GM21367 (cell line): Measurements from ENCODE around the gene LGALS4.
A peak's percentile ranks its signal among the peaks of the same experiment; 100 is the strongest.
"Not testable (repeated sequence)": the region's sequence is repeated elsewhere in the genome, so short reads cannot be mapped to it uniquely, and the experiment has no call there.

Experiments
- ATAC-seq: cut with Tn5 transposase; IDR thresholded peaks from one replicate; pipeline ENCODE4 v1.9.1; 2021; ENCODE audit not compliant: unreplicated experiment

Gene LGALS4

DNA sequence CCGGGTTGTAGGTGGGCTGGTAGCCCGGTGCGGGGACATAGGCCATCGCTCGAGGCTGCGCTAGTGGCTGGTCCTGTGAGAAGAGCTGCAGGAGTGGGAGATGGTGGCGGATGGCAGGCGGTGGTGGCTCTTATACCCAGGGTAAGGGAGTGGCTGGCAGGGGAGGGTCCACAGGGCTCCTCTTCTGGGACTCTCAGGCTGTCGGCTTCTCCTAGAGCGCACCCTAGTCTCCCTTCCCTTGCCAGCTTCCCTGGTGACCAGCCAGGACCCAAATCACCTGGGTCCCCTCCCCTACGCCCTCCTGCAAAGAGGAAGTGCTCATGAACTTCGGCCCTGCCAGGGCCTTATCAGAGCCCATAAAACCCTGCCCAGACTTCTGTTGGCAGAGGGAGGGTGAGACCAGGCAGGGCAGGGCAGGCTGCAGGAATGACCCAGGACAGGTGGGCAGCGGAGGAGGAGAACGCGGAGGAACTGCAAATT, at the start of gene LGALS4:
TSS of gene LGALS4 (minus strand) at position 105 of the 480 bp plus-strand sequence. CDS start at position 46, 59 bp downstream.
- no peak for ATAC-seq

DNA sequence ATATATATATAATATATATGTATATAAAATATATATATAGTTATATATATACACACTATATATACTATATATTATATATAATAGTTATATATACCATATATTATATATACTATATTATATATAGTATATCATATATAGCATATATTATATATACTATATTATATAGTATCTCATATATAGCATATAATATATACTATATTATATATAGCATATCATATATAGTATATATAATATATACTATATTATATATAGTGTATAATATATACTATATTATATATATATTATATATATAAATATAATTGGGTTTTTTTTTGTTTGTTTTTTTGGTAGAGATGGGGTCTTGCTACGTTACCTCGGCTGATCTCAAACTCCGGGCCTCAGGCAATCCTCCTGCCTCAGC, 48.6 kb upstream of the LGALS4 start:
- ATAC-seq: no peak

DNA sequence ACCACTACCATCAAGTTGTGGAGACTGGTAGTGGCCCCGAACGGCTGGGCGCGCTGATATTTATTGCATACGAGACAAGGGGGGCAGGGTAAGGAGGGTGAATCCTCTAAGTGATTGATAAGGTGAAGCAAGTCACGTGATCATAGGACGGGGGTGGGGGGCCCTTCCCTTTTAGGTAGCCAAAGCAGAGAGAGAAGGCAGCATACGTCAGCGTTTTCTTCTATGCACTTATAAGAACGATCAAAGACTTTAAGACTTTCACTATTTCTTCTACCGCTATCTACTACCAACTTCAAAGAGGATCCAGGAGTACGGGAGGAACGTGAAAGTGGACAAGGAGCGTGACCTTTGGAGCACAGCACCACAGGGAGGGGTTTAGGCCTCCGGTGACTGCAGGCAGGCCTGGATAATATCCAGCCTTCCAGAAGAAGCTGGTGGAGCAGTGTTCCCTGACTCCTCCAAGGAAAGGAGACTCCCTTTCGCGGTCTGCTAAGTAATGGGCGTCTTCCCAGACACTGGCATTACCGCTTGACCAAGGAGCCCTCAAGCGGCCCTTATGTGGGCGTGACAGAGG, 47.0 kb upstream of the LGALS4 start:
- not testable (repeated sequence) for ATAC-seq

- ATAC-seq: no peak
These were observed 44.1 kb upstream of the LGALS4 start for GRCh38 chr19:38856813-38857212.

DNA sequence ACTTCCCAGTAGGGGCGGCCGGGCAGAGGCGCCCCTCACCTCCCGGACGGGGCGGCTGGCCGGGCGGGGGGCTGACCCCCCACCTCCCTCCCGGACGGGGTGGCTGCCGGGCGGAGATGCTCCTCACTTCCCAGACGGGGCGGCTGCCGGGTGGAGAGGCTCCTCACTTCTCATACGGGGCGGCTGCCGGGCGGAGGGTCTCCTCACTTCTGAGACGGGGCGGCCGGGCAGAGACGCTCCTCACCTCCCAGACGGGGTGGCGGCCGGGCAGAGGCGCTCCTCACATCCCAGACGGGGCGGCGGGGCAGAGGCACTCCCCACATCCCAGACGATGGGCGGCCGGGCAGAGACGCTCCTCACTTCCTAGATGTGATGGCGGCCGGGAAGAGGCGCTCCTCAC, 43.0 kb upstream of the LGALS4 start:
- ATAC-seq: not testable (repeated sequence)

- ATAC-seq: not testable (repeated sequence)
These were observed 42.2 kb upstream of the LGALS4 start for GRCh38 chr19:38854961-38855360.

GRCh38 chr19:38853214-38853613, 40.5 kb upstream of the LGALS4 start:
- ATAC-seq: no peak

GRCh38 chr19:38852231-38853044, 39.7 kb upstream of the LGALS4 start:
- ATAC-seq: no peak

DNA sequence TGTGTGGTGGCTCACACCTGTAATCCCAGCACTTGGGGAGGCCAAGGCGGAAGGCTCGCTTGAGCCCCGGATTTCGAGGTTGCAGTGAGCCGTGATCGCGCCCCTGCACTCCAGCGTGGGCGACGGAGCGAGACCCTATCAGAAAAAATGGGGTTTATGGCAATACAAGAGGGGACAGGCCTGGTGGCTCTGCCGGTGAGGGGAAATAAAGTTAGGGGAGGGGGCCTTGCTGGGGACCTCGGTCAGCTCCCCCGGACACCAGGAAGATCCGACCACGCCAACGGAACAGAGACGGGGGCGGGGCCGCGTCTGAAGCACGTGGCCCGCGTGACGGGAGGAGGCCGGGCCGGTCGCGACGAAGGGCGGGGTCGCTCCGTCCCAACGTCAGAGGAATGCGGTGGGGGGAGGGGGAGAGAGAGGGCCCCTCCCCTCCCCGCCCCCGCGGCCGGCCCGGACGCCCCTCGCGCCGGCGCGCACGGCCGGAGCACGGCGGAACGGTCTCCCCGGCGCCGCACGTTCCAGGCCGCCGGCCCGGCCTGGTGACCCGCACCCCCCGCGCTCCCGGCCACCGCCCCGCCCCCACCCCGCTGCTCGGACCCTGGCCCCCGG, 39.0 kb upstream of the LGALS4 start:
- no peak for ATAC-seq

DNA sequence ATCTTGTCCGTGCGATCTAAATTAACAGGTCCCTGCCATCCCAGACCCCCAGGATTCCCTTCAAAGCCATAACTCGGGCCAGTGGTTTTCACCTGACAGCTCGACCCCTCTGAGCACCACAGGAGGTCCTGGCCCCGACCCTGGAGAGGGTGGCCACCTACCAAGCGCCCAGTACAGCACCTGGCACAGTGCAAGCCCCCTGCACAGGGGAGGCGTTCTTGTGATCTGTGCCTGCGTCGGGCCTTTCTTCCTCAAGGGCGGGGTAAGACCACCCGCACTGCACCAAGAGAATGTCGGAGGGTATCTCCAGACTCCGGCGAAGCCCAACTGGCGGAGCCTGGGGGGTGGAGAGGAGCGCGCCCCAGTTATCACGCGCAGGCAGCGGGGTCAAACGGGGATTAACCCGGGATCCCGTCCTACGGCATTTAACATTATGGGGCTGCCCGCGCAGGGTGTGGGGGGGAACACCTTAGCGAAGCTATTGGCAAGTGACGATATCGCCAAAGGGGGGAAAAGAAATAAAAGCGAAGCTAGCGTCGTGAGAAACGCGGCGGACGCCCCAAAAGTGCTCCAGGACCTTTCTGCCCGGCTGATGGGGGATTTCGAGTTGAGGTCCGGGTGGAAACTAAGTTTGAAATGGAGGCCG, 38.4 kb upstream of the LGALS4 start:
- ATAC-seq: no peak

DNA sequence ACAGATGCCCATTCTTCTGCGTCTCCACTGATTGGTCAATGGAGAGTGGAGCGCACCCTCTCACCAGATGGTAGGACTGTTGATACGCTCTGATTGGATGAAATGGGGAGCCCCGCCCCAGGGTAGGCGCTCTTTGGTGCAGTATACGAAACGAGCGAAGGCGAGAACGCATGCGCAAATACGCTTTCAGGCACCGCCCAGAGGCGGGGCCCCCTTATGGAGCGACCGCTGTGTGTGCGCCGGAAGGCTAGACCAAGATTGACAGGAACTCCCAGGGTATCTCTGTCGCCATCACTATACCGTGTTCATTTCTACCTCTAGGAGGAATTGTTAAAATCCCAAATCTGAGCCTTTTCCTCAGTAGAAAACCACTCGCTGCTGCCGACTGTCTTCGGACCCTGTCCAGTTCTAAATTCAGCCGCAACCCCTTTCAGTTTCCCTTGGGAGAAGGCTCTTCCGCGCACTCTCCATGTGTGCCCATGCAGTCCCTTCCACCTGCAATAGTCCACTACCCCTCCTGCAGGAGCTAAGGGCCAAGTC, 37.8 kb upstream of the LGALS4 start:
- ATAC-seq: peak; percentile 55

- ATAC-seq: peak; percentile 35
These were observed 37.2 kb upstream of the LGALS4 start, which contains the start of gene HNRNPL for GRCh38 chr19:38849860-38850435. HNRNPL (minus strand) TSS chr19:38849986; CDS start chr19:38849966, 20 bp downstream.

GRCh38 chr19:38849147-38849859, 36.6 kb upstream of the LGALS4 start:
- ATAC-seq: peak; percentile 14

GRCh38 chr19:38848299-38849146, 35.8 kb upstream of the LGALS4 start:
- ATAC-seq: no peak

DNA sequence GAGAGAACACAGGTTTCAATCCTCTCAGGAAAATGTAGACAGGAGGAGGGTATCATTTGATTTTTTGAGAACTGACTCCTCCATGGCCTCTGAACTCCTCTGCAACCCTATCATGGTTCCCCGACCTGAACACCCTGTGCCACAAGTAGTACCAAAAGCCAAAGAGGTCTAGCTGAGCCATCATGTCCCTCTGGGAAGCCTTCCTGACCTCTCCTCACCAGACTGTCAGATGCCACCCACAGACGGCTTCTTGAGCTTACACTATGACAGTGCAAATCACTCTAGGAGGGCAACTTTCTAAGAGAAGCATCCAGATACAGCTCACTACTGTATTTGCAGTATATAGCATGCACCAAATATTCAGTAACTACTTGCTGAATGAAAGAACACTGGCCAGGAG, 33.4 kb upstream of the LGALS4 start:
- no peak for ATAC-seq

DNA sequence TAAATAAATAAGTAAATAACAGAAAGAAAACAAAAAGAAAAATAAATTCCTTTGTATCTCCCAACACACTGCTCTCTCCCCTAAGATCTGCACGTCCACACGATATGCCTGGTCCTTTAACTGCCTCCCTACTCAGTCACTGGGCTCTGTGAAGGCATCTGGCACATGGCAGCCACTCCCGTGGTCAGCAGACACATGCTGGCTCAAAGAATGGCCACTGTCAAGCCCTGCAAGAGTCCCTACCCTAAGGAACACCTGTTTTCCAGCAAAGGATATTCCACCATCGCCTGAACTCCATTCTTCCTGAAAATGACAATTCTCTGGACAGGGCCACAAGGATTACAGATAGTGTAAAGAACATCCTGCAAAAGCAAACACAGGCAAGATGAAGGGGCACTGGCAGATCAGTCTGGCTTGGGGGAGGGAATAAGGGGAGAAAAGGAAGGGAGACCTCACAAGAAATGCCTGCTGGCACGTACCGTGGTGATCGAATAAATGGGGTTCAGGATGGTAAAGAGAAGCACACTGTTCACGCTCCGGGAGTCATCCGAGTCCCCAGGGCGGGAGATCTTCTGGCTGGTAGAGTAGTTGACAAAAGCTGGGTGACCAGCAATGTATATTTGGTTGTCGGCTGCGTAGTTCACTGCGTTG, 32.8 kb upstream of the LGALS4 start:
- ATAC-seq: no peak

DNA sequence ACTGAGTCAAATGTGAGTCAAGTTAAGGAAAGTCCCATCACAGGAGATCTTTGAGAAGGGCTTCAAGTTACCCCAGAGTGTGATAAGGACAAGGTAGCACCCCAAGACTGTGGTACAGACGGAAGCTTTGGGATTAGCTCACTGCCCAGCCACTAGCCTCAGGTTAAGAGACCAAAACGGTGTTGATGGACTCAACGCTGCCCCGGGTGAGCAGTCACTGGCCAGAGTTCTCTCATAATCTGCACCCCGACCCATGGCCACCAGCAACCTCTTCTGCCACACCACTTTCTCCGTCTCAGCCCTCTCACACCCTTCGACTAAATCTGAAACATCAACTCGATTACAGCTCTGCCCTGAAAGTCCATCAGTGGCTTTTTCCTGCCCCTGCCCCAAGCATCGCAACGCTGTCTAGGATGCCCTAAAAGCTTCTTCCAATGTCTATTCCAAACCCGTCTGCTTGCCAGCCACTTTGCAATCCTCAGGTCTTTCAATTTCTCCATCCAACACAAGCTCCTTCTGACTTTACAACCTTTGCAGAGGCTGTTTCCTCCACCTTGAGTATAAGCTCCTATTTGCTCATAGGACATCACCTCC, 31.4 kb upstream of the LGALS4 start:
- ATAC-seq: no peak

DNA sequence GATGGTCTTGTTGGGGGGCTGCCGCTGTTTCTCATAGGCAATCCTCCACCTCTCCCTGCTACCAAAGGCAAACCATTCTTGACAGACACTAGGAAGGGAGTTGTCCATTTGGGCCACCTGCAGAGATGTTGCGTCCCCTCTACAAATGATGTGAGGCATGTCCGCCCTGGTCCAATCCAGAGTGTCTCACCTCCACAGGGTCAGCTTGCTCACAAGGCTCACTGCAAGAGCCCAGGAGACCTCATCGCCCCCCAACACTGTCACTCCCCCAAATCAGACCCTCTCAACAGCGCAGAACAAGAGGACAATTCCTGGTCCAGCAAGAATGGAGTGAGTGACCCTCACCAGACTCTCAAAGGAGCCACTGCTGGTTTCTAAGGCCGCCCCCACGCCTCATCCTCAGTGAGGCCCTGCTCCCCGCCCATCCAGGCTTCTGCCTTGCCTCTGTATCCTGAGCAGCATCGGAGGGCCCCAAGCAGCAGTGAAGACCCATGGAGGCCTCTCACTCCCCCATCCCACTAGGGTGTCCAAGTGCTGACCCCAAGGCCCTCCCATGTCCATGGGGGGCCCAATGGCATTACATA, 30.5 kb upstream of the LGALS4 start:
- ATAC-seq: no peak
